GM12891 (cell line): ENCODE results near the gene RABEP1.

Experiments used
- POLR2A ChIP-seq: IDR thresholded peaks from 2 replicates; pipeline ENCODE4 v1.6.1; 2011; ENCODE audit warnings: low read depth, low read length, control low read depth
- POLR2AphosphoS5 ChIP-seq: IDR thresholded peaks from 2 replicates; pipeline ENCODE4 v1.6.1; 2011; ENCODE audit warnings: low read depth, low read length, control low read depth
- SPI1 ChIP-seq: IDR thresholded peaks from 2 replicates; pipeline ENCODE4 v1.6.1; 2011; ENCODE audit warnings: low read depth, low read length, control low read depth
- TAF1 ChIP-seq: IDR thresholded peaks from 2 replicates; pipeline ENCODE4 v1.6.1; 2011; ENCODE audit warnings: low read depth, low read length, control low read depth

GRCh38 chr17:5396612-5397011 lies 114.5 kb downstream of the RABEP1 start:
- TF ChIP-seq POLR2A (no peak), POLR2AphosphoS5 (no peak), TAF1 (no peak), SPI1 (no peak)
